H4 (cell line): ENCODE data around the gene ELP2. TPM values are rescaled to one million over a fixed set of nuclear protein-coding genes. Genes with fewer than 3 reads are reported as not detected.
"Not testable (repeated sequence)": the region's sequence is repeated elsewhere in the genome, so short reads cannot be mapped to it uniquely, and the experiment has no call there.

ENCODE experiments used
- DNase-seq: peaks from one replicate; pipeline ENCODE4 v3.0.0-alpha.2; 2015; ENCODE audit warnings: low spot score
- total RNA-seq: library from RNA; depleted of rRNA; stranded (reverse); fragments of >200 nt; shearing (Covaris generic); gene quantifications from 2 replicates; pipeline ENCODE4 v1.2.3, GENCODE V29; 2014

Gene ELP2
- total RNA-seq, 1 experiment from 2014 or later: 62.3 TPM

DNA sequence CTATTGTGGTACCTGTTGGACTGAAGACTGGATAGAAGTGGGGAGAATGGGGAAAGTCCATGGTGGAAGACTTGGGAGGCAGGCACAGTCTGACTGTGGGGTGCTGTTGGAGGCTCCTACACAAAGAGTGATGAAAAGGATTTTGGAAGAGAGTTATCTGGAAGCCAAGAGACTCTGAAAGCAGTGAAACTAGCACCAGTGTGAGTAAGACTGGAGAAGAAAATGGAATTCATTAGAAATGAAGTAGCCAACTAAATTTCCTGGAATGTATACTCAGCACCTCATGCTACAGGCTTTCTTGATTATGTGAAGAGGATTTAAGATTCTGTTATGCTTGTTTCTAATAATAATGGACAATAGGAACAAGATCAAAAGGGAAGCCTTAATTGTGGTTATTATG is 27.7 kb downstream of the ELP2 start:
- no peak for DNase-seq

DNA sequence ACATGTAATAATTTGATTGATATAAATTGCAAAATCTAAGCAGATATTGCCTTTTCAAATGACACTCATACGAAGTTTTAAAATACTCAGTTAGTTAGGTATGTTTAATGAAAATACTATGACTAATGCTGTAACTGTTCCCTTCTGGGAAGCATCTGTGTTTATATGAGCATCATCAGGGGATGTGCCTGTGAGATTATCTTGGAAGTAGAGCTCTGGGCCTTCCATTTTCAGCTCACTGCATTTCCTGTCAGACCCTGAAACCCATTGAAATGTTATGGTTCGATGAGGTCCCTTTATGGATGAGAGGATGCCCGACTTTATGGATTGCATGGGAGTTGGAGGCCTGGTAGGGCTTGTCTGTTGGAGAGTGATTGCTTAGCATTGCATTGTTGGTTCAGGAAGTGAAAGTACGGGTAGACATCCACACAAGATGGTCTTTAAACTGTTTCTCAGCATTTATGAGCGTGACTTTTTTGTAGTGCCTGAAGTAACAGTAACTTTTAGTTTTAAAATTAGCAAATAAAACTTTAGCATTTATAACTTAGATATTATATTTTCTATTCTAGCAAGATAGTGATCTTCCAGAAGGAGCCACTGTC is 28.7 kb downstream of the ELP2 start:
- no peak for DNase-seq

DNA sequence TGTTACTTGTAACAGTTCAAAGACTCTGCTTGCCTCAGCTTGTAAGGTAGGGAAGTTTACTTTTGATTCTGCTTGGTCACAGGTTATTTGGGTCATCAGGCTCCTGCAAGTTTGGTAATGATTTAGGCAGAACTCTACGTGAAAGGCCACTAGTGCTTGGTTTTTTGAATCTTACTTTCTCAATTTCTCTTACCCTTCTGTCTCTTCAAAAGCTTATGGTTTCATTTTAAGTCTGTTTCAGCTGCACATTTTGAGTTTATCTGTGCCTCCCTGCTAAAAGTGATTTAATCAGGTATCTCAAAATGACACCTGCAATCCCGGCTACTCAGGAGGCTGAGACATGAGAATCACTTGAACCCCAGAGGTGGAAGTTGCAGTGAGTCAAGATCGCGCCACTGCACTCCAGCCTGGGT is 31.3 kb downstream of the ELP2 start:
- DNase-seq: no peak

DNA sequence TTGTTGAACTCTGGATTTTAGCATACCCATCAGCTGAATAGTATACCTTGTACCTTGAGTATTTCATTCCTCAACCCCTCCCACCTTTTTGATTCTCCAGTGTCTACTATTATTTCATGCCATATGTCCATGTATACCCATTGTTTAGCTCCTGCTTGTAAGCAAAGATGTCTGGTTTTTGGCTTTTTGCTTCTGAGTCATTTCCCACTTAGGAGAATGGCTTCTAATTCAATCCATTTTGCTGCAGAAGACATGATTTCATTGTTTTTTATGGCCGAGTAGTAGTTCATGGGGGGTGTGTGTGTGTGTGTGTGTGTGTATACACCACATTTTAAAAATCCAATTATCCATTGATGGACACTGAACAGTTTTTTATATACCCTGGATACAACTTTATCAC is 33.3 kb downstream of the ELP2 start:
- no peak for DNase-seq

DNA sequence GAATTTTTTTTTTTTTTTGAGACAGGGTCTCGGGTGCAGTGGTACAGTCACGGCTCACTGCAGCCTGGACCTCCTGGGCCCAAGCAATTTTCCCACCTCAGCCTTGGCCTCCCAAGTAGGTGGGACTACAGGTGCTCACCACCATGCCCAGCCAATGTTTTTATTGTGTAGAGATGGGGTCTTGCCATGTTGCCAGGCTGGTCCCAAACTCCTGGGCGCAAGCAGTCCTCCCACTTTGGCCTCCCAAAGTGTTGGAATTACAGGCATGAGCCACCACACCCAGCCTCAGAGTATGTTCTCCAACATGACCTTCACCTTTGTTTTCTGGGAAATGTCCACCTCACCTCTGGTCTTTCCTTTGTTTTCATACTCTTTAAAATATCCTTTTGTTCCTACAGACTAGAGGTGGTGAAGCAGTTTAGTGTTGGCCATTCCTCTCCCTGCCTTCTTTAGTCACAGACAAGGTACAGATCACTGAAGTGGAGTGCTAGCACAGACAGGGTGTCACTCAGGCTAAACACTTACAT is 38.1 kb downstream of the ELP2 start:
- DNase-seq: no peak

DNA sequence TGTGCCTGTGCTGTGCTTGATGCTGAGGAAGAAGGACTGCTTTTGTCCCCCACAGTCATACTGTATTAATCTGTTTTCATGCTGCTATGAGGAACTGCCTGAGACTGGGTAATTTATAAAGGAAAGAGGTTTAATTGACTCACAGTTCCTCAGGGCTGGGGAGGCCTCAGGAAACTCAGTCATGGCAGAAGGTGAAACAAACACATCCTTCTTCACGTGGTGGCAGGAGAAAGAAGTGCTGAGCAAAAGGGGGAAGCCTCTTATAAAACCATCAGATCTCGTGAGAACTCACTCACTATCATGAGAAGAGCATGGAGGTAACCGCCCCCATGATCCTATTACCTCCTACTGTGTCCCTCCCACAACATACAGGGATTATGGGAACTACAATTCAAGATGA is 38.6 kb downstream of the ELP2 start:
- DNase-seq: not testable (repeated sequence)

DNA sequence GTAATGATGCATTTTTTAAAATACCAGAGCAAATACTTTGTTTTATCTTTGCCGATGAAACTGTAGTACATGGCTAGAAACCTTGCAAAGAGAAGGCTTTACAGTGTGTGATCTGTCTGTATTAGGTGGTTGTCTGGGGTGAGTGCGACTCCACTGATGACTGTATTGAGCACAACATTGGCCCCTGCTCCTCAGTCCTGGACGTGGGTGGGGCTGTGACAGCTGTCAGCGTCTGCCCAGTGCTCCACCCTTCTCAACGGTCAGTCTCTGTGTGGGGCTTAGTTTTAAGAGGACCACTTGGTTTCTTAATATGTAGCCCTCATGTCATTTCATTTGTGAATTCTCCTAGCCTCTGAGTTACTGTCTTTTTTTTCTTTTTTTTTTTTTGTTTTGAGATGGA is 40.2 kb downstream of the ELP2 start:
- DNase-seq: no peak

DNA sequence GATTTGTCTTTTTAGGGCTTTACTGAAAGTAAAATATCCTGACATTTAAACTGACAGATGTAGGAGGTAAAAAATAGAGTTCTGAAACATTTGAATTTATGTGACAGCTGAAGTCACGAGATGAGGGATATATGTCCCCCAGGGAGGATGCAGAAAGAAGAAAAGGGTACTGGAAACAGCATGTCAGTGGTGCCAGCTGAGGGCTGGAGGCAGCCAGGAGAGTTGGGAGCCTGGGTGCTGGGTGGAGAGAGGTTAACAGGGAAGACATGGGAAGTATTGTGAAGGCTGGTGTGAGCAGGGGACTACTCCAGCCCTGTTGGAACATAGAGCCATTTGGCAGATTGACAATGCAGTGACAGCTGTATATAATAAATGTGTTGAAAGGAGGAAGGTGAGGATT is 45.8 kb downstream of the ELP2 start:
- DNase-seq: no peak

DNA sequence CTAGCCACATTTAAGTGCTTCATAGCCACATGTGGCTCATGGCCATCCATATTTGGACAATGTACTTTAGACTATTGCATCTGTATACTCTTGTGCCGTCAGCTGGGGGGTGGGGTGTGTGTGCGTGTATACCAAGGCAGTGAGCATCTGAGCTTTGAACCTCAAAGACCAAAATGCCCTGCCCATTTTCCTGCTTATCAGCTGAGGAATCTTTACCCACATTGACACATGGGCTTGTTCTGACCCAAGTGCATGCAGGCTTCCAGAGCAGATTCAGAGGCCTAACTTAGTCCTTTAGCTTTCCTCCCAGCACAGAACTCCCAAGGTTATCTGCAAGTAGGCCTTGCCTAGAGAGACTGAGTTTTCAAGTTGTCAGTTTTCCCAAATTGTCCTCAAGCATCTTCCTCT is 46.5 kb downstream of the ELP2 start:
- peak; percentile 77 for DNase-seq

DNA sequence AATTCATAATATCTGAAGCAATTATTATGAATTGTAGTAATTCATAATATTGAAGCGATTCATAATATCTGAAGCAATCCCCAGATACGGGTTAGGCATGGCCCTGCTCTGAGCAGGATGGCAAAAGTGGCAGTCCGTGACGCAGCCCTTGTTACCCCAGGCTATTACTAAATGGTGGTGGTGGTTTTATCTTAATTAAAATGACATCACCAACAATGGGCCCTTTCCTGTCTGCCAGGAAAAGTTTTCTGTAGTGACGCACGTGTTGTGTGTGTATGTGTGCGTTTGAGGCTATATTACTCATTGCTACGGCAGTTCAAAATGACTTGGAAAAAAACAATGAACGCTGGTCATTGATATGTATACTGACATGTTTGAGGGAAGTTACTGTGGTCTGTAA is 47.0 kb downstream of the ELP2 start:
- peak; percentile 94 for DNase-seq

DNA sequence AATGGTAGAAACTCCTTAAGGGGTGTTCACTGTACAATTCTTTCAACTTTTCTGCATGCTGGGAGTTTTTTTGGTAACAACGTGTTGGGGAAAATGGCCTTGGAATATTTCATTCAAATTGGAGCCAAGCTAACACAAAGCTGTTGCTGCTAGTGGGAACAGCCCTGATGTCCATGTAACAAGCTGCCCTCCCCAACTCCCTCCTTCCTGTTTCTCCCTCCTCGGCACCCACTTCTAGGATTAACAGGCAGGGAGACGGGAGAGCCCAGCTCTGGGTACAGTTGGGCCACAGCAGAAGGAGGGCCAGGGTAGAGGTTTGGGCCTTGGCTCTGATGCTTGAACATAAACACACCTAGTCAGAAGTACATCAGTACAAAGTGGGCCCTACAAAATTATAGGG is 48.2 kb downstream of the ELP2 start:
- no peak for DNase-seq

DNA sequence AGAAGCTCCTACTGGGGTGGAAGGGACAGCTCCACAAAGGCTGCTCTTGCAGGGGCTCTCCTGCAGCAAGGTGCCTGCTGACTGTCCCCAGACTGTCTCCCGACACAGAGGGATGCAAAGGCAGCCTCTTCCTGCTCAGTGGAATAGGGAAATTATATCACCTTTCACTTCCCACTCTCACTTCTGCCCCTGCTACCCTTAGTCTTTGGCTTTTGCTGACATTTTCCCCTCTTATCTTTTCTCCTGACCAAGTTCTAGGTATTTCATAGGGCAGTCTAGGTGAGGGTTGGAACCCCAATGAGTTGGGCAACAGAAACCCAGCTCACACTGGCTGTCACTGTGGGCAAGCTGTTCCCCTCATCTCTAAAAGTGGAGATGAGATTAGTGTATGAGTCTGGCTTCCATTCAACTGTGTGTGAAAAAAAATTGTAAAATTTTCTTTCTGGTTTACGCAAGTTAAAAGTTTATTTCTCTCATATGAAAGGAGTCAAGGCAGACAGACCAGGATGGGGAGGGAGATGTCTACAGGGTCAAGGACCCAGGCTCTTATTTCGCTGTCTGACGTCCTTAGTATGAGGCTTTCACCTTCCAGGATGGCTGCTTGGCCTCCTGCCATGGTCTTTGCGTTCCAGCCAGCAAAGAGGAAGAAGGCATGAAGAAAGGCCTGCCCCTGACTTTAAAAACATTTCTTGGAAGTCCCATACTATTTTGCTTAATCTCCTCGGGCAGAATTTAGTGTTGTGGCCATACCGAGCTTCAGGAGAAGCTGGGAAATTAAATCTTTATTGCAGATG is 50.1 kb downstream of the ELP2 start:
- DNase-seq: peak; percentile 75

DNA sequence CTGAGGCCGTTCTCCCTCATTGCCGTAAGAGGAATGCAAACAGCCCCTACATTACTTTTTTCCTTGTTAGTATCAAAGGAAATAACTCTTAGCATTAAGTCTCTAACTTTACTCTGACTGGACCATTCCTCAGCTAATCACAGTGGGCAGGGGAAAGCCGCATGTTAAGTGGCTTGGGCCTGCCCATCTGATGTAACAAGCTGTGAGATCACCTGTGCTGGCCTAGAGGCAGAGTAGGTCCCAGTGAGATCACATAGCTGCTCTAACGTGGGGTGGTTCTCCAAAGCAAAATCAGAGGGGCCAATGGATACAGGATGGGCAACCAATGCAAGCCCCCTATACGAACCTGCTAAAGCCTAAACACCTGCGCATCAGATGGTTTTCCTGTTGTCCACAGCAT is 51.7 kb downstream of the ELP2 start:
- DNase-seq: no peak

DNA sequence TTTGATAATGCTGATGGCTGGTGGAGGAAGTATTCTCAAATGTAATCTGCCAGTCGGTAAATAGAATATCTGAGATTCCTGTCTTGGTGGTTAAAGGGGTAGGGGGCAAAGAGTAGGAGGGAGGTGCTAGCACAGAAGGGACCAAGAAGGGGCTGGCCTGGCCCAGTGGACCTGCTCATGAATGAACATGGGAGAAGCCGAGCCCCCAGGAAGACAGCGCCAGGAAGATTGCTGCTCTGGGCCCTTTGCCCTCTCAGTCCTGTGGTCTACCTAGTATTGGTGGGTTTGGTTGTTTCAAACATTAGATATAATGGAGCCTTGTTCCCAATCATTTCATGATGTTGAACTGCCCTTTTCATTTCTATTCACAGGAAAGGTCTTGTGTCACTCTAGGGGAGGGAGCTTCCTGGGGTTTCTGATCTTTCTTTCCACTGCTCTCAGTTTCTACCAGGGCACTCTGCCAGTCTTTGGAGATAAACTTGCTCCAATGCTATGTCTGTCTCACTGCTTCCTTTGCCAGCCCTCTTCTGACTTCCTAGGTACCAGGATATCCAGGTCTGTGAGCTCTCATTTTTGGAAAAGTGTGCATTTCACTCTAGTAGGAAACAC is 52.3 kb downstream of the ELP2 start:
- no peak for DNase-seq

DNA sequence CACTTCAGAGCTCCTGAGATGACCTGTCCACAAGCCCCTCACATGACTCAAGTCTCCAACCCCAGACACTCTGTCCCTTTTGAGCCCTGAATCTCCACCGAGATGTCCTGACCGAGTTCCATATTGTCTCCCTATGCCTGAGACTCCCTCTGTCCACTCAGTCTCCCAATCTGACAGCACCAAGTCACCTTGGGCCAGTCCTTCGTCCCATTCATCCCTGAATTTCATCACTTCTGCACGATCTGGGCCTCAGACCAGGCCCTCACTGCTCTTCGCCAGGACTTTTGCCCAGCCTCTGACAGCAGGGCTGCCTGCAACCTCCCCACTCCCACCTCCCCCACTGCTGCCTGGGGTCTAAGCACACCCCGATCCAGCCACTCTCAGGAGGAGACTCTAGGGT is 53.3 kb downstream of the ELP2 start:
- no peak for DNase-seq

DNA sequence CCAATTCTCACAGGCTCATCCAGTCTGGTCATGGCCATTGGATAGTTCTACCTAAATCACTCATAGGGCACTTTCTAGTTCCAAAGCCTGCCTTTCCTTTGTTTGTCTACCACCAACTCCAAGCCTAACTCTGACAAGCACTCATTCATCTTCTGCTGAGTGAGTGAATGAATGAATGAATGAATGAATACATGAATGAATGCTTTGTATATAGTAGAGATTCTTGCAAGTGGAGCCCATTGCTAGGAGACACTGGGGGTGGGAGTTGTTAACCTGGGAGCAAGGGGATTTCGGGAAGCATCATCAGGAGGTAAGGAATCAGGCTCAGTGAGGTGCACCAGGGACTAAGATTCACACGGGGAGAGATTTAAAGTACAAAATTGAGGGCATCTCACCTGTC is 54.3 kb downstream of the ELP2 start:
- no peak for DNase-seq

DNA sequence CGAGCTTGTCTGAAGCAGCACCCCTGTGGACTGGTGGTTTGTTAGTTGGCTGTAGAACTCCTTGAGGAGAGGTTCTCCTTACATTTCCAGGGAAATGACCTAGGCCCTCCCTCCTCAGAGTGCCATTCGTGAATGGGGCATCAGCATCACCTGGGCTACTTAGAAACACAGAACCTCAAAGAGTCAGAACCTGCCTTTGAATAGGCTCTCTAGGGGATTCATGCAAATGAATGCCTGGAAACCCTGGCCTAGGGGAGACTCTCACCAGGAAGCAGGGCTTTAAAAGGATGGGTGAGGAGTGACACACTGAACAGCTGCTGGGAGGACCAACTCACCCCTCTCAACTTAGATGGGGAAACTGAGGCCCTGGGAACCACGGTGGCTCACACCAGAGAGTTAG is 55.5 kb downstream of the ELP2 start:
- no peak for DNase-seq

DNA sequence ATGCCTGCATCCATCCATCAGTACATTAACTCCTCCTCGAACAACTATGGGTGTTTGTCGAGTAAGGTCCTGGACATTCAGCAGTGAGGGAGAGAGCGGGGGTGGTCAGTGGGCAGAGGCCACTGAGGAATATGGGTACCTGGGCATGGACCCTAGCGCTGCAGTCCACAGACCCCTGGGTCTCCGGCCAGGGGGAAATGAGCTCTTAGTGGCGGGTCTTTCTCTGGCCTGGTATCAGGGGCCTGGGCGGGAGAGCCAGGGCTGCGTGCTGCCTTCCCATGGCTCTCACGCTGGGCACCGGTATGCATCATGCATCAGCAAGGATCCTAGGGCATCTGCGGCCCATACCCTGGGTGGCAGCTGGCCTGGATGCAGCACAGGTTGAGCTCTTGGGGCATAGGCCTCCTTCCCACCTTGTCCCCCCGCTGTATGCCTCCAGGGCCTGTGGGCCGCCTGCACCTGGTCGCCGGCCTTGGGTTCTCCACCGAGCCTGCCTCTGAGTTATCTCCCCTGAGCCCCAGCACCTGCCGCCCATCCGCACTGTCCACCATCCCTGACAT is 56.3 kb downstream of the ELP2 start:
- DNase-seq: no peak

DNA sequence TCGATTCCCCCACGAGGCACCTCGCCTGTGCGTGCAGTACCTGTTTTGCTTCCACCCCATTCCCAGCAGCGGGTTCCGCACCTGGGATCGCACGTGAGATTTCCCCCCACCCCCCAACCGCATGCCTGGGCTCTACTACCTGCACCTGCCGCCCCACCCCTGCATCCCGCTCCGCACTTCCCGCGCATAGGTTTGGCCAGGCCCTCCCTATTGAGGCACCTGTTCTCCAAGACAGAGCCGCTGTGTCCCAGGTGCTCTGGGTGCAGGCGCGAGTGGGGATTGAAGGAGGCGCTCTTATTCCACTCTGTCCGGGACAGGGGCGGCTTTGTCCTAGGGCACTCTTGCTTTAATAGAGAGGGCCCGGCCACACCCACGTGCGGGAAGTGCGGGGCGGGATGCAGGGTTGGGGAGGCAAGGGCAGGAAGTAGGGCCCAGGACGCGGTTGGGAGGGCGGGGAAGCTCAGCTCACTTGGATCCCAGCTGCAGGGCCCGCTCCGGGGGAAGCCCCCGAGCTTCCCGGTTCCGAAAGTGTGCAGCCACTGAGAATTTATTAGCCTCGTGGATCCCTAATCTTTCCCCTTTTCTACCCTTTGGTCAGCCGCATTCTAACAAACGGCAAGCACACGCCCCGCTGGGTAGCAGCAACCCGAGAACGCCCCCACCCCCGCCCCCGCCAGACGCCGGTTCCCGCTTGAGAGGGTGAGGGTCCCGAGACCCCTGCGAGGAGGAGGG is 56.9 kb downstream of the ELP2 start:
- DNase-seq: peak; percentile 33

DNA sequence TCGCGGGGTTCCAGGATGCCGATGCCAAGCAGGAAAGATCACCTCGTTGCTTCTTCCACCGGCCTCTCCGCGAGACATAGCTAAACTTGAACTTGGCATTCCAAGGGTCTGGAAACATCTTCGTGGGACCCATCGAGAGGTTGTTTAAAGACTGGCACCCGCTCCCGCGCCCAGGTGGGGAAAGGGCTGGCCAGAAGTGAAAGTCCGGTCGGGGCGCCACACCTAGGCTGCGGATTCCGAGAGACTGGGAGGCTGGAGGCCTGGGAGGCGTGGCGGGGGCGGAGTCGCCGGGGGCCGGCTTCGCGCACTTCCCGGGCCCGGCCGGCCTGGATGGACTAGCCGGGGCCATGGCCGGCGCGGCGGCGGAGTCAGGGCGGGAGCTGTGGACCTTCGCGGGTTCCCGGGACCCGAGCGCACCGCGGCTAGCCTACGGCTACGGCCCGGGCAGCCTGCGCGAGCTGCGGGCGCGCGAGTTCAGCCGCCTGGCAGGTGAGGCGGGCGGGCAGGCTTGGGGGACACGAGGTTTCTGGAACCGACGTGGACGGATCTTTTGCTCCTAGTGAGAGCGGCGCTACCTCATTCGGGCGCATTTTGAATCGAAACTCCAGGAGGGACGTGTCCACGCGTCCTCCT is 57.6 kb downstream of the ELP2 start, which contains the start of gene MOCOS:
MOCOS (plus strand) TSS at position 305 of the 633 bp plus-strand sequence; CDS start at position 348, 43 bp downstream.
- DNase-seq: peak; percentile 50
